ENCODE measurements around the gene CETP. TPM values are rescaled to one million over a fixed set of nuclear protein-coding genes. Genes with fewer than 3 reads are reported as not detected.

The CETP gene
- total and polyA plus RNA-seq, 2 of the 13 experiments (the other 11 are each of a cell fraction or from before 2014, with no cell fraction given), result 0.31 to 9.8 TPM

DNA sequence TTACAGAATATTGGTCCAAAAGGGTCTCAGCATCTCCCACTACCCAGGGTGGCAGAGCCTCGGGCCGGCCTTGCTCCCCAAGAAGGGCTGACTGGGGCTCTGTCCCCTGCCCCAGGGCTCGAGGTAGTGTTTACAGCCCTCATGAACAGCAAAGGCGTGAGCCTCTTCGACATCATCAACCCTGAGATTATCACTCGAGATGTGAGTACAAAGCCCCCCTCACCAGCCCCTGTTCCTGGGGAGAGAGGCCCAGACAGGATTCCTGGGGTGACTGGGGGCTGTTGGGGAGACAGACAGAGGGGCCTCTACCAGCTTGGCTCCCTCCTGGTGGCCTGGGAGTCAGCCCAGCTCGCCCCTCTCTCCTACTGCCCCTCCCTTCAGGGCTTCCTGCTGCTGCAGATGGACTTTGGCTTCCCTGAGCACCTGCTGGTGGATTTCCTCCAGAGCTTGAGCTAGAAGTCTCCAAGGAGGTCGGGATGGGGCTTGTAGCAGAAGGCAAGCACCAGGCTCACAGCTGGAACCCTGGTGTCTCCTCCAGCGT is 21.5 kb downstream of the CETP start (continued):
- TF ChIP-seq, protein P1, sequence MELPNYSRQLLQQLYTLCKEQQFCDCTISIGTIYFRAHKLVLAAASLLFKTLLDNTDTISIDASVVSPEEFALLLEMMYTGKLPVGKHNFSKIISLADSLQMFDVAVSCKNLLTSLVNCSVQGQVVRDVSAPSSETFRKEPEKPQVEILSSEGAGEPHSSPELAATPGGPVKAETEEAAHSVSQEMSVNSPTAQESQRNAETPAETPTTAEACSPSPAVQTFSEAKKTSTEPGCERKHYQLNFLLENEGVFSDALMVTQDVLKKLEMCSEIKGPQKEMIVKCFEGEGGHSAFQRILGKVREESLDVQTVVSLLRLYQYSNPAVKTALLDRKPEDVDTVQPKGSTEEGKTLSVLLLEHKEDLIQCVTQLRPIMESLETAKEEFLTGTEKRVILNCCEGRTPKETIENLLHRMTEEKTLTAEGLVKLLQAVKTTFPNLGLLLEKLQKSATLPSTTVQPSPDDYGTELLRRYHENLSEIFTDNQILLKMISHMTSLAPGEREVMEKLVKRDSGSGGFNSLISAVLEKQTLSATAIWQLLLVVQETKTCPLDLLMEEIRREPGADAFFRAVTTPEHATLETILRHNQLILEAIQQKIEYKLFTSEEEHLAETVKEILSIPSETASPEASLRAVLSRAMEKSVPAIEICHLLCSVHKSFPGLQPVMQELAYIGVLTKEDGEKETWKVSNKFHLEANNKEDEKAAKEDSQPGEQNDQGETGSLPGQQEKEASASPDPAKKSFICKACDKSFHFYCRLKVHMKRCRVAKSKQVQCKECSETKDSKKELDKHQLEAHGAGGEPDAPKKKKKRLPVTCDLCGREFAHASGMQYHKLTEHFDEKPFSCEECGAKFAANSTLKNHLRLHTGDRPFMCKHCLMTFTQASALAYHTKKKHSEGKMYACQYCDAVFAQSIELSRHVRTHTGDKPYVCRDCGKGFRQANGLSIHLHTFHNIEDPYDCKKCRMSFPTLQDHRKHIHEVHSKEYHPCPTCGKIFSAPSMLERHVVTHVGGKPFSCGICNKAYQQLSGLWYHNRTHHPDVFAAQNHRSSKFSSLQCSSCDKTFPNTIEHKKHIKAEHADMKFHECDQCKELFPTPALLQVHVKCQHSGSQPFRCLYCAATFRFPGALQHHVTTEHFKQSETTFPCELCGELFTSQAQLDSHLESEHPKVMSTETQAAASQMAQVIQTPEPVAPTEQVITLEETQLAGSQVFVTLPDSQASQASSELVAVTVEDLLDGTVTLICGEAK (IDR thresholded peaks at IDR 0.05), result no peak
- TF ChIP-seq, protein P1 (CRISPR knock-in tag; IDR thresholded peaks at IDR 0.05), result no peak
- TF ChIP-seq KLF6 (CRISPR knock-in tag; IDR thresholded peaks at IDR 0.05) (no peak), ARHGAP35 (CRISPR knock-in tag; IDR thresholded peaks at IDR 0.05; ENCODE audit: borderline replicate concordance) (no peak), ZSCAN12 (CRISPR knock-in tag; IDR thresholded peaks at IDR 0.05) (no peak), ZSCAN30 (CRISPR knock-in tag; IDR thresholded peaks at IDR 0.05) (no peak), GABPA (IDR thresholded peaks at IDR 0.05; ENCODE audit: low read depth, low read length) (no peak), GABPA (CRISPR knock-in tag; IDR thresholded peaks at IDR 0.05; ENCODE audit: low read depth) (no peak), SMC3 (IDR thresholded peaks at IDR 0.05; ENCODE audit: low read length) (no peak), FOXK1 (CRISPR knock-in tag; IDR thresholded peaks at IDR 0.05; ENCODE audit: borderline replicate concordance, low read depth) (no peak), ZNF235 (CRISPR knock-in tag; IDR thresholded peaks at IDR 0.05; ENCODE audit: borderline replicate concordance) (no peak), ZNF225 (CRISPR knock-in tag; IDR thresholded peaks at IDR 0.05) (no peak), ZBTB3 (CRISPR knock-in tag; IDR thresholded peaks at IDR 0.05; ENCODE audit: borderline replicate concordance, low read depth) (no peak), KDM5A (IDR thresholded peaks at IDR 0.05; ENCODE audit: borderline replicate concordance, low read length) (no peak), ZNF724P (CRISPR knock-in tag; IDR thresholded peaks at IDR 0.05; ENCODE audit: borderline replicate concordance) (peak; percentile 34; the same call in 1 of the 2 replicates), AGO2 (optimal IDR thresholded peaks at IDR 0.05; ENCODE audit: low read depth, low read length) (no peak), ZNF556 (CRISPR knock-in tag; IDR thresholded peaks at IDR 0.05; ENCODE audit: borderline replicate concordance) (no peak), ZBTB38 (CRISPR knock-in tag; IDR thresholded peaks at IDR 0.05) (peak; percentile 56; the same call in 1 of the 2 replicates)
- TF ChIP-seq, protein P2, sequence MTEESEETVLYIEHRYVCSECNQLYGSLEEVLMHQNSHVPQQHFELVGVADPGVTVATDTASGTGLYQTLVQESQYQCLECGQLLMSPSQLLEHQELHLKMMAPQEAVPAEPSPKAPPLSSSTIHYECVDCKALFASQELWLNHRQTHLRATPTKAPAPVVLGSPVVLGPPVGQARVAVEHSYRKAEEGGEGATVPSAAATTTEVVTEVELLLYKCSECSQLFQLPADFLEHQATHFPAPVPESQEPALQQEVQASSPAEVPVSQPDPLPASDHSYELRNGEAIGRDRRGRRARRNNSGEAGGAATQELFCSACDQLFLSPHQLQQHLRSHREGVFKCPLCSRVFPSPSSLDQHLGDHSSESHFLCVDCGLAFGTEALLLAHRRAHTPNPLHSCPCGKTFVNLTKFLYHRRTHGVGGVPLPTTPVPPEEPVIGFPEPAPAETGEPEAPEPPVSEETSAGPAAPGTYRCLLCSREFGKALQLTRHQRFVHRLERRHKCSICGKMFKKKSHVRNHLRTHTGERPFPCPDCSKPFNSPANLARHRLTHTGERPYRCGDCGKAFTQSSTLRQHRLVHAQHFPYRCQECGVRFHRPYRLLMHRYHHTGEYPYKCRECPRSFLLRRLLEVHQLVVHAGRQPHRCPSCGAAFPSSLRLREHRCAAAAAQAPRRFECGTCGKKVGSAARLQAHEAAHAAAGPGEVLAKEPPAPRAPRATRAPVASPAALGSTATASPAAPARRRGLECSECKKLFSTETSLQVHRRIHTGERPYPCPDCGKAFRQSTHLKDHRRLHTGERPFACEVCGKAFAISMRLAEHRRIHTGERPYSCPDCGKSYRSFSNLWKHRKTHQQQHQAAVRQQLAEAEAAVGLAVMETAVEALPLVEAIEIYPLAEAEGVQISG (CRISPR knock-in tag; IDR thresholded peaks at IDR 0.05), result 0 out of 2 replicates have a peak, but pooled peaks have one; percentile 22
